HG03064 (cell line): Measurements from ENCODE around the gene MRGPRG.

ENCODE experiments used
- ATAC-seq: cut with Tn5 transposase; IDR thresholded peaks from one replicate; pipeline ENCODE4 v1.9.1; 2021; ENCODE audit warnings: low read depth; ENCODE audit not compliant: unreplicated experiment

MRGPRG gene

DNA sequence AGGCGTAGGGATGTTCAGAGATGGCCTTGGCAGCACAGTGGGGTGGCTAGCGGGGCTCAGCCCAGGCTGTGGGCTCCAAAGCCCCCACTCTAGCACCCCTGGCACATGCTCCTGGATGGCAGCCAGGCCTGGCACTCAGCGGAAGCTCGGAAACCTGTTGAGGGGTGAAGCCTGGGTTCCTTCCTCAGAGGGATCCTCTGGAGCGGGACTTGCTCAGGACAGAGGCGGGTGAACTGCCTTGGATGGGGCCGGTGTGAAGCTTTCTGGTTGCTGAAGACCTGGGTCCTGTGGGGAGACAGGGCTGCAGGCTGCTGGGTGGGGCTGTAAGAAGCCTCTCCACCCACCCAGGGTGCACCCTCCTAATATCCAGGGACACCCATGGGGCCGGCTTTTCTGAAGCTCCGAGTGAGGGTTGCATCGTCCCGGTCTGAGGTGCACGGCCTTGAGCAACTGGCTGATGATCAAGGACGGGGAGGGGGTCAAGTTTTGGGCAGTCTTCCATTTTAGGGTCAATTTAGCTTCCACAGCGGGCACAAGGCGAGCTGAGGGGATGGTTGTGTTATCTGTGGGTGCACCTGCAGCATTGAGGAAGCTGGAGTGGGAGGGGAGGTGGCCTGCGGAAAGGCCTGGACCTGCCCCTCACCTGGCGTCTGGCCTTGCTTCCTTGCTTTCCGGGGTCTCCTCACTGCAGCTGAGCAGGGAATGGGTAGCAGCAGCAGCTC, 8.4 kb upstream of the MRGPRG start:
- ATAC-seq = no peak

- no peak for ATAC-seq
These were observed 7.5 kb upstream of the MRGPRG start for GRCh38 chr11:3225826-3226750.

DNA sequence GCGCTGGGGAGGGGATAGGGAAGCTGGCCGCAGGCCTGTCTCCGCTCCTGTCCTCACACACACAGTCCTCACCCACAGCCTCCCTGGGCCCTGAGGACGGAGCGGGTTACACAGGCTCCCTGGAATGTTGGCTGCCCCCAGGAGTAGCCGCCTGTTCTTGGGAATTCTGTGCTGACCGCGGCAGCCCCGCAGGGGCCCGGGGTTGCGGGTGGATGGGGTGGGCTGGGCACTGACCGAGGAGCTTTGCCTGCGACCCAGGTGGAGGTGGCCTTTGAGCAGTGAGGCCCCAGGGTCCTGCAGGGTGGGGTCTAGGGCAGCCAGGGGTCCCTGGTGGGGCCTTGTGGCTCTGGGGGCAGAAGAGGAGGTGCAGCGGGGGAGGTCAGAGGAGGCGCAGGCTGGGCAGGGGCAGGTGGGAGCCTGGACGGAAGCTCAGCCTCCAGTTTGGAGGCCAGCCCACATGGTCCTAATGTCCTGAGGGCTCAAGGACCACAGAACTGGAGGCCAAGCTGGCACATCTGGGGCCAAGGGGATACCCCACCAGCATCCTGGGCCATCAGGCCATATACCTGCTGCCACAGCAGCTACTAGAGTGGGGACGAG, 6.6 kb upstream of the MRGPRG start:
- no peak for ATAC-seq

DNA sequence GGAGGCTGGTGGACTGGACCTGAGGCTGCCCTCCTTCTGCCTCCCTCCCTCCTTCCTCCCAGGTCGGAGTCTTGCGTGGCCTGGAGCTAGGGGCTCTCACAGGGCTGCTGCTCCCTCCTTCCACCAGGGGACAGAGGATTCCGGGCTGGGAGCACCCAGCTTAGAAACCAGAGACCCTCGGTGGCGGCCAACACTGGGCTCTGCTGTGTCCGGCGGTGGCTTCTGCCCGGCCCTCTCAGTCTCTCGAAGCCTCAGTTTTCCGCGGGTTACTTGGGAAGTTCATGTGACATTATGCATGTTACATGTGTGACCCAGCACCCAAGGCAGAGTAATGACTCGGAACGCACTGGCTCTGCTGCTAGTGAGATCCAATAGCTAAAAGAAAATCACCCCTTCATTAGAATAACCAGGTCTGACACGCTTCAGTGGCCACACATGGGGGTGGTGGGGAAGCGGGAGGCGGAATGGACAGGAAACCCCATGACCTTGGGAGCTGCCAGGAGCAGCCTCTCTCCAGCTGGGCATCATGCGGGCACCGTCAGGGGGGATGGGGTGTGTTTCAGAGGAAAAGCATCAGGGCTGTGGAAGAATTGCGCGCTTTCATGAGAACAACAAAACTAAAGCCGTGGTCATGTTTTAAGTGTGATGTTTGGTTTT, 5.9 kb upstream of the MRGPRG start:
- no peak for ATAC-seq

- no peak for ATAC-seq
These were observed 5.3 kb upstream of the MRGPRG start for GRCh38 chr11:3223932-3224381.

GRCh38 chr11:3222941-3223915, 4.6 kb upstream of the MRGPRG start:
- no peak for ATAC-seq

GRCh38 chr11:3222003-3222855, 3.6 kb upstream of the MRGPRG start:
- no peak for ATAC-seq

DNA sequence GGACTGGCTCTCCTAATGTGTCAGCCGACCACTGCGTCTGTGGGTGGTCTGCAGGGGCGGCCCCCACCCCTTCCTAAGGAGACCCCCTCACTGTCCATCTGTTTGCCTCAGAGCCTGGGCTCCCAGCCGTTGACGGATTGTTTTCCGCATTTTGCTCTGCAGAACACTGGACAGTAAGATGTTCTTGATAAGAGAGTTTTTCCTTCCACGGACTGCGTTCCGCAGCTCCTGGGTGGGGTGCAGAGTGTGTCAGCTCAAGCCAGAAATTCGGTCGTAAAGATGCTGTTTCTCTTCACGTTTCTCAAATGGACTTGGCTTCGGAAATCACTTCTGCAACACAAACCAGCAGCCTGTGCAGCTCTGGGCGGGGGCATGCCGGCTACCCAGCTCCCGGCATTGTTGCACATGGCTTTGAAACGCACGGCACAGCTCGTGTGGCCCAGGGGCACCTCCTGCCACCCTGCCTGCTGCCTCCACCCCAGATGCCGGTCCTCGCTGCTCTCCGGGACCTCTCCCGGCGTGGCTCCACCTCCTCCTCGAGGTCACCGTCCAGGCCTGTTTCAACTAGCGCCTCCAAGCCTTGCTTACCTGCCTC, 2.9 kb upstream of the MRGPRG start:
- ATAC-seq = no peak

DNA sequence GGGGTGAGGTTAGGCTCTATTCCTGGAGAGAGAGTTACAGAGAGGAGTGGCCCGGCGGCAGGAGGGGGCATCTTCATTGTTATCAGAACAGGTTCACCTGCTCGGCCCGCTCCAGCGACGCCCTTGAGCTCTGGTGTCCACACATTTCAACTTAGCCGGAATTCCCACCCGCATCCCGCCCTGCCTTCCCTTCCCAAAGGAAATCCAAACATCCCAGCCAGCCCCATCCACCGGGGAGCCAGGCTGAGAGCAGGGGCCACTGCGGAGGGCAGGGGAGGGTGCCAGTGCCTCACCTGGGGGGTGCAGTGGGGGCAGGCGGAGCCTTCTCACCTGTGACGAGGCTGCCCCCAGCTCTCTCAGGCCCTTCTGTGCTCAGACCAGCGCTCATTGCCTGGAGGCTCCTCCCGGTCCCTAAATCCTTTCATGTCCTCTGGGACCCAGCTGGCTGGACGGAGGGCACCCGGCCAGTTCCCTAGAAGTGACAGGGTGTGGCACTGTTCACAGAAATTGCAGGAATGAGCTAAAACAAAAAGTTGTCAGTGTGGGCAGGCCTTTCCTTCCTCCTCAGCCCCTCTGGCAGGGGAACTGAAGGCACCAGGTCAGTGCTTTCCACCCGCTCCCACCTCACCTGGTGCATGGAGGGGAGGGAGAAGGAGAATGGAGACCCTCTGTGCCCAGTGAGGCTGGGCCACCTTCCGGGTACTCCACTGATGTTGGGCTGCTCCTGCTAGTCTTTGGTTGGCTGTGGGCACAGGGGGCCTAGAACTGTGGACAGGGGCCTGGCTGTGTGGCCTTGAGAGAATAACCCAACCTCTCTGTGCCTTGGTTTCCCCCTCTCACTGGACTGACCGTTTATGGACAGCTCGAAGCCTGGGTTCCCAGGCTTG, 2.2 kb upstream of the MRGPRG start:
- no peak for ATAC-seq

GRCh38 chr11:3220101-3220500, 1.5 kb upstream of the MRGPRG start:
- ATAC-seq = no peak

DNA sequence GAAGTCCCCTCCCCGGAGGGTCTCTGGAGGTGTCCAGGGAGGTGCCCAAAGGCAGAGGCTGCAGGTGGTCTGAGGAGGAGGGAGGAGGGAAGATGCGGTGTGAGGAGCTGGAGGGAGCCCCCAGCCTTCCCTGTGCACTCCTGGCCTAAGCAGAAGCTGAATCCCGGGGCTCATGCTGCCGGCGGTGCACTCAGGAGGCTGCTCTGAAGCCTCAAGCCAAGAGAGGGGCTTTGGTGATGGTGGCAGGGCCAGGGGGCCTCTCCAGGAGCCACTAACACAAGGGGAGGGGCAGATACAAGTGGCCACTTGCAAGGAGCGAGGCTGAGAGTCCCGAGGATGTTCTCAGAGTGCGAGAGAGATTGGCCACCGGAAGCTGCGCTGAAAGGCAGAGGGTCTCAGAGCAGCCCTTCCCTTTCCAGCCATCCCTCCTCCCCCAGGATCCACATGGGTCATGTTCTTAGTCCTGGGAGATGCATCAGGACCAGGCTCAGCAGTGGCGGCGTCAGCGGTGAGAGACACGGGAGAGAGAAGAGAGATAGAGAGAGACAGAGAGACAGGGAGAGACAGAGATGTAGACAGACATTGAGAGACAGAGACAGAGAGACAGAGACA, 774 bp upstream of the MRGPRG start:
- ATAC-seq = no peak

DNA sequence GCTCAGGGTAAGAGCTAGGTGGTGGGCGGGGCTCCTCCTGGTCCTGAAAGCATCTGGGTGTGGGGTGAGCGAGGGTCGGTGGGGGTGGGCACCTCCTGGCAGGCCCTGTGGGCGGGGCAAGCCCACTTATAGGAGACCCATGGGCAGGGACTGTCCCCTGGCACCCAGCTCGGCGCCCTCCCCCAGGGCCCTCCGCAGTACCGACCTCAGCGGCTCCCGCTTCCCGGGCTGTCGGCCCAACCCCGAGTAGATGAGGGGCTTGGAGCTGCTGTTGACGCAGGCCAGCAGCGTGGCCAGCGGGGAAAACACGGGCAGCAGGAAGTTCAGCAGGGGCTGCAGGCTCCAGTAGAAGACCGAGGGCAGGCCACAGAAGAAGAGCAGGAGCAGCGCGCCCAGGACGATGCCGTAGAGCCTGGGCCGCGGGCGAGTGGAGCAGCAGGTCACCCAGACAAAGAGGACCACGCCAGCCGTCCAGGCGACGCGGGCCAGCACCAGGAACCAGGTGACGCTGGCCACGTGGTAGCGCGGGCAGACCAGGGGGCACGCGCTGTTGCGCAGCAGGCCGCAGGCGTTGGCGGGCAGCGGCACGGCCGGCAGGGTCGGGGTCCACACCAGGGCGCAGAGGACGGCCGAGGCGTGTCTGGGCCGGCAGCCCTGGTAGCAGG, 663 bp downstream of the MRGPRG start:
- no peak for ATAC-seq

- no peak for ATAC-seq
These were observed 2.5 kb downstream of the MRGPRG start for GRCh38 chr11:3216027-3216525.

GRCh38 chr11:3215346-3216026, 3.1 kb downstream of the MRGPRG start:
- ATAC-seq = no peak

- no peak for ATAC-seq
These were observed 4.3 kb downstream of the MRGPRG start for GRCh38 chr11:3214420-3214699.
